Stomach (tissue), 9 donors: ENCODE measurements around the gene TRIO. TPM values are rescaled to one million over a fixed set of nuclear protein-coding genes. Genes with fewer than 3 reads are reported as not detected.

Experiments used
- DNase-seq, 2 donors: peaks; one replicate each; pipeline versions ENCODE4 v3.0.0 to v3.0.0-alpha.2; 2013 to 2019
- H3K27ac ChIP-seq, 5 donors: fragments of 200-600 bp in 4 of 5; sonication (generic) in 4 of 5; one replicate each; pipeline ENCODE4 v1.5.1; 2013 to 2019; ENCODE audit warnings: mild to moderate bottlenecking in 1 of 5, moderate library complexity in 1 of 5
- H3K27me3 ChIP-seq, 3 donors: fragments of 200-600 bp; sonication (generic); one replicate each; pipeline ENCODE4 v1.5.1; 2017 to 2019; ENCODE audit warnings: mixed run types in 1 of 3
- H3K36me3 ChIP-seq, 4 donors: fragments of 200-600 bp; sonication (generic); 1 replicate in 3 of 4; 2 replicates in 1 of 4; pipeline ENCODE4 v1.5.1; 2016 to 2019
- H3K4me1 ChIP-seq, 4 donors: fragments of 200-600 bp; sonication (generic); one replicate each; pipeline ENCODE4 v1.5.1; 2016 to 2019
- H3K4me3 ChIP-seq, 4 donors: fragments of 200-600 bp; sonication (generic) in 3 of 4; one replicate each; pipeline ENCODE4 v1.5.1; 2016 to 2019; ENCODE audit warnings: mild to moderate bottlenecking in 1 of 4
- H3K9me3 ChIP-seq, 4 donors: fragments of 200-600 bp; sonication (generic); one replicate each; pipeline ENCODE4 v1.5.1; 2016 to 2019
- EP300 ChIP-seq: sonication (generic); formaldehyde crosslinking; IDR thresholded peaks from one replicate; pipeline ENCODE4 v1.6.1; 2017; ENCODE audit warnings: antibody characterized with exemption
- POLR2A ChIP-seq, 4 donors: fragments of 450-650 bp; IDR thresholded peaks; one replicate each; pipeline ENCODE4 v1.6.1; 2016; ENCODE audit warnings: antibody characterized with exemption in 4 of 4, control low read depth in 2 of 4, mild to moderate bottlenecking in 1 of 4, moderate library complexity in 1 of 4
- POLR2AphosphoS5 ChIP-seq, 3 donors: sonication (generic); formaldehyde crosslinking; IDR thresholded peaks; one replicate each; pipeline ENCODE4 v1.6.1; 2016; ENCODE audit warnings: antibody characterized with exemption in 3 of 3
- WGBS, 5 donors: extraction: QIAGEN DNeasy Blood & Tissue Kit in 3 of 5; methylation state at CpG; one replicate each; pipeline versions ENCODE4 v1.1.5 to v1.1.7; 2013 to 2018; 5-methylcytosine and 5-hydroxymethylcytosine counted together
- intact Hi-C: fragments of 100-400 bp; cut with DNase I; formaldehyde crosslinking; loops from one replicate; pipeline ENCODE4 v1.15.1; 2023; ENCODE audit warnings: low total_unique reads
- polyA plus RNA-seq, 3 donors: library from polyadenylated mRNA; stranded (reverse); fragments of 200-250 nt; gene quantifications; one replicate each; pipeline ENCODE4 v1.2.3, GENCODE V29; 2013
- total RNA-seq, 5 donors: library from RNA; depleted of rRNA; stranded (reverse); fragments of >200 nt; gene quantifications; one replicate each; pipeline versions ENCODE4 v1.1.0 to v1.2.3, GENCODE V29; 2014 to 2016
- TF ChIP-seq, protein P1 (sequence below), 7 experiments: fragments of 450-650 bp in 4 of 7; fragments of 200-600 bp in 3 of 7; sonication (generic) in 3 of 7; IDR thresholded peaks; one replicate each; pipeline ENCODE4 v1.5.1; 2016 to 2019; ENCODE audit warnings: antibody characterized with exemption in 7 of 7, control low read depth in 2 of 7, mild to moderate bottlenecking in 1 of 7
- donor health status: healthy with polysubstance abuse.
- donor health status: Bipolar disorder and iron deficiency.
- donor health status: healthy.

The TRIO gene
- total and polyA plus RNA-seq, 8 donors, result 9.9 to 558 (median 127) TPM

DNA sequence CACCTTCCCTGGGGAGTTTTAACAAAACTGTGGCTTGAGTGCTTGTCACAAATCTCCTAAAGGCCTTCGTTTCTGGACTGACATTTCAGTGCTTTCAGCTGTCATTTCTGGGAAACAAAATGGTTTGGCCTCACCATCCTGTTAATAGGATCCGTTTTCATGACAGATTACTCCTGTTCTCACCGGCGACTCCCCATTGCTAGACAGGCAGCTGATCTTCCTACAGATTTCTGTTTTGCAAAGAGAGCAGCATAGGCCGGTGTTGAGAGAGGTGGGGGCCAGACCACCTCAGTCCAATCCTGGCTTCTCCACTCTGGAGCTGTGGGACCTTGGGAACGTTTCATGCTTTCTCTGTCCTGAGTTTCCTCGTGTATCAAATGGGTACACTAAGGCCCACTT is 363.0 kb downstream of the TRIO start:
- H3K27ac ChIP-seq, result no peak overlapping the region
- H3K9me3 ChIP-seq, result no peaks in the 10 kb centered on the region
- no peaks in the 10 kb centered on the region for H3K4me1 ChIP-seq
- intact Hi-C loops, result no loop called here
- H3K36me3 ChIP-seq, result peaks cover 47 to 87% (median 81%) of the 10 kb centered on the region in 4 donors
- TF ChIP-seq POLR2A (IDR thresholded peaks at IDR 0.05), result no peak
- TF ChIP-seq POLR2AphosphoS5 (IDR thresholded peaks at IDR 0.05), result no peak
- TF ChIP-seq, protein P1, sequence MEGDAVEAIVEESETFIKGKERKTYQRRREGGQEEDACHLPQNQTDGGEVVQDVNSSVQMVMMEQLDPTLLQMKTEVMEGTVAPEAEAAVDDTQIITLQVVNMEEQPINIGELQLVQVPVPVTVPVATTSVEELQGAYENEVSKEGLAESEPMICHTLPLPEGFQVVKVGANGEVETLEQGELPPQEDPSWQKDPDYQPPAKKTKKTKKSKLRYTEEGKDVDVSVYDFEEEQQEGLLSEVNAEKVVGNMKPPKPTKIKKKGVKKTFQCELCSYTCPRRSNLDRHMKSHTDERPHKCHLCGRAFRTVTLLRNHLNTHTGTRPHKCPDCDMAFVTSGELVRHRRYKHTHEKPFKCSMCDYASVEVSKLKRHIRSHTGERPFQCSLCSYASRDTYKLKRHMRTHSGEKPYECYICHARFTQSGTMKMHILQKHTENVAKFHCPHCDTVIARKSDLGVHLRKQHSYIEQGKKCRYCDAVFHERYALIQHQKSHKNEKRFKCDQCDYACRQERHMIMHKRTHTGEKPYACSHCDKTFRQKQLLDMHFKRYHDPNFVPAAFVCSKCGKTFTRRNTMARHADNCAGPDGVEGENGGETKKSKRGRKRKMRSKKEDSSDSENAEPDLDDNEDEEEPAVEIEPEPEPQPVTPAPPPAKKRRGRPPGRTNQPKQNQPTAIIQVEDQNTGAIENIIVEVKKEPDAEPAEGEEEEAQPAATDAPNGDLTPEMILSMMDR (IDR thresholded peaks at IDR 0.05), result no peak
- TF ChIP-seq EP300, result no peak
- no peak for DNase-seq
- H3K27me3 ChIP-seq, result no peaks in the 10 kb centered on the region
- H3K4me3 ChIP-seq, result no peak overlapping the region
- 80 to 91% (median 87%) methylated on average over 7 of the region's 7 CpGs for WGBS, 5 donors

DNA sequence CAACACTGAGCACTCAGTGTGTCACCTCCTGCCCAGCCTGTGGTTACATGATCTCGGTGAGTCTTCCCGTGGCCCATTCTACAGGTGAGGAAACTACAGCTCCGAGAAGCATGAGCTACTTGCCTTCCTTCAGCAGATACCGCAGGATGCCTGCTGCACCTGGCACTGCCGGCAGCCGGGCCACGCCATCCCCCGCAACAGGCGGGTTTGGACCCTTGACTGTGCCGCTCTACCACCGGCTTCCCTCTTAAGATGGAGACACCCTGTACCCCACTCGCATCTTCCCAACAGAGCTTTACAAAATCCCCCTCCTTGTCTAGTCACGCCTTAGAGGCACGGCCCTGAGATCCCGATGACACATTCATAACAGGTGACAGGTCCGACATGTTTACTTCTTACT is 363.5 kb downstream of the TRIO start:
- intact Hi-C loops, result no loop called here
- no peaks in the 10 kb centered on the region for H3K4me1 ChIP-seq
- no peaks in the 10 kb centered on the region for H3K27me3 ChIP-seq
- no peak overlapping the region for H3K4me3 ChIP-seq
- peaks cover 44 to 81% (median 76%) of the 10 kb centered on the region in 4 donors for H3K36me3 ChIP-seq
- no peaks in the 10 kb centered on the region for H3K9me3 ChIP-seq
- 91 to 96% (median 95%) methylated on average over 16 of the region's 16 CpGs for WGBS, 5 donors
- no peak overlapping the region for H3K27ac ChIP-seq
- TF ChIP-seq, protein P1 (IDR thresholded peaks at IDR 0.05), result no peak
- TF ChIP-seq EP300 (no peak), POLR2A (IDR thresholded peaks at IDR 0.05) (no peak), POLR2AphosphoS5 (IDR thresholded peaks at IDR 0.05) (no peak)
- DNase-seq, result no peak

DNA sequence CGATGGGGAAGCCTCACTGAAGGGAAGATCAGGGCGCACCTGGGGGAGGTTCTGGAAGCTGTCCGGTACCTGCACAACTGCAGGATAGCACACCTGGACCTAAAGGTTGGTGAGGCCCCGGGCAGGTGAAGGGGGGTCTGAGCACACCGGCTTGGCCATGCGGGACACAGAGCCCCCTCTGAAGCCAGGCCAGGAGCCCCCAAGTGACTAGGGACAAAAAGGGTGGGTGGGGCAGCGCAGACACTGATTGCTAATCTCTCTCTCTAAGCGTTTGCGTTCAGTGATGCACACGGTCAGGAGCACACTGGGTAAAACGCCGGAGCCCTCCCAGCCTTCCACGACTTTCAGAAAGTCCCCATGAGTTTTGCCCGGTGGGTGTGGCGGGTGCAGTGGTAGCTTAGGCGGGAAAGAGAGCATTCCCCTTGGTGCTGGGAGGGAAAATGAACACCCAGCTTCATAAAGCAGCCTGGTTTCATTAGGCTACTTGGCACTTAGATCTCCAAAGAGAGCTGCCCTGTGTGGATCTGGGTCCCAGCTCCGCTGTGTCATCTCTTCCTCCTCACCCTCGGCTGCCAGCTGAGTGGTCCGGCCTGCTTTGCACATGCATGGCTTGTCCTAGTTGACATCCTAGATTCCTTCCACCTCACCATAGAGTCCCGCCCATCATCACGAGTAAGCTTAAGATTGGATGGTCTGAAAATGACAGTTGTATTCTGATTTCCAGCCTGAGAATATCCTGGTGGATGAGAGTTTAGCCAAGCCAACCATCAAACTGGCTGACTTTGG is 364.2 kb downstream of the TRIO start:
- no peak for TF ChIP-seq POLR2AphosphoS5 (IDR thresholded peaks at IDR 0.05)
- TF ChIP-seq POLR2A (IDR thresholded peaks at IDR 0.05), result no peak
- TF ChIP-seq EP300, result no peak
- TF ChIP-seq, protein P1 (IDR thresholded peaks at IDR 0.05), result no peak
- Histone ChIP-seq H3K4me1 (no peaks in the 10 kb centered on the region), H3K36me3 (peaks cover 43 to 75% (median 69%) of the 10 kb centered on the region in 4 donors), H3K27me3 (no peaks in the 10 kb centered on the region), H3K27ac (no peak overlapping the region), H3K9me3 (no peaks in the 10 kb centered on the region), H3K4me3 (no peak overlapping the region)
- intact Hi-C loops, result no loop called here
- DNase-seq, result no peak
- 90 to 94% (median 92%) methylated on average over 21 of the region's 21 CpGs for WGBS, 5 donors

DNA sequence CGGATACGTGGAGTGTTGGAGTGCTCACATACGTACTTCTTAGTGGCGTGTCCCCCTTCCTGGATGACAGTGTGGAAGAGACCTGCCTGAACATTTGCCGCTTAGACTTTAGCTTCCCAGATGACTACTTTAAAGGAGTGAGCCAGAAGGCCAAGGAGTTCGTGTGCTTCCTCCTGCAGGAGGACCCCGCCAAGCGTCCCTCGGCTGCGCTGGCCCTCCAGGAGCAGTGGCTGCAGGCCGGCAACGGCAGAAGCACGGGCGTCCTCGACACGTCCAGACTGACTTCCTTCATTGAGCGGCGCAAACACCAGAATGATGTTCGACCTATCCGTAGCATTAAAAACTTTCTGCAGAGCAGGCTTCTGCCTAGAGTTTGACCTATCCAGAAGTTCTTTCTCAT is 364.9 kb downstream of the TRIO start:
- Histone ChIP-seq H3K36me3 (peaks cover 36 to 68% (median 62%) of the 10 kb centered on the region in 4 donors), H3K9me3 (no peaks in the 10 kb centered on the region), H3K27me3 (no peaks in the 10 kb centered on the region), H3K27ac (no peak overlapping the region), H3K4me1 (no peaks in the 10 kb centered on the region), H3K4me3 (no peak overlapping the region)
- DNase-seq, result no peak
- TF ChIP-seq POLR2A (IDR thresholded peaks at IDR 0.05), result no peak
- TF ChIP-seq EP300, result no peak
- no peak for TF ChIP-seq POLR2AphosphoS5 (IDR thresholded peaks at IDR 0.05)
- TF ChIP-seq, protein P1 (IDR thresholded peaks at IDR 0.05), result no peak
- intact Hi-C loops, result no loop called here
- WGBS, 5 donors, result 93 to 95% (median 94%) methylated on average over 20 of the region's 20 CpGs
